Activated CD4-positive, alpha-beta T cell treated with anti-CD3 and anti-CD28 coated beads, Interleukin-2, amount 50 U/mL, for 48 hours (primary cell): ENCODE data around the gene ST8SIA1.
A peak's percentile ranks its signal among the peaks of the same experiment; 100 is the strongest.

Experiments
- DNase-seq, 2 experiments: peaks; one replicate each; pipeline ENCODE4 v3.0.0-alpha.2; 2020

Gene ST8SIA1

GRCh38 chr12:22325218-22325617 lies 9.3 kb downstream of the ST8SIA1 start:
- no peak for DNase-seq

DNA sequence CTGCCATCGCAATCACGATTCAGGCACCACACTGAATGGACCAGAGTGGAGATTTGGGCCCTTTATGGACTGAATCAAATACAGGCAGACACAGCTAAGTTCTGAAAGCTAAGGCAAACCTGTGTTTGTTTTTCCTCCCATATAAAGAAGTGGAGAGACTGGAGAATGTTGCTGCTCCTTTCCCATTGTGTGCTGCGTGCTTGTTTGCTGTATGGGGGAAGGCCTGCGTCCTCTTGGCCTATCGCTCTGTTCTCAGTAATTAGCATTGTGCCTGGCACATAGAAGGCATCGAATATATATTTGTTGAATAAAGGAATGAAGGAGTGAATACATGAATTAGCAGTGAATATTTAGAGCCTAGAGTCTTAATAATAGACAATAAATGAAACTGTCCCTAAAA lies 12.4 kb downstream of the ST8SIA1 start:
- DNase-seq = no peak

DNA sequence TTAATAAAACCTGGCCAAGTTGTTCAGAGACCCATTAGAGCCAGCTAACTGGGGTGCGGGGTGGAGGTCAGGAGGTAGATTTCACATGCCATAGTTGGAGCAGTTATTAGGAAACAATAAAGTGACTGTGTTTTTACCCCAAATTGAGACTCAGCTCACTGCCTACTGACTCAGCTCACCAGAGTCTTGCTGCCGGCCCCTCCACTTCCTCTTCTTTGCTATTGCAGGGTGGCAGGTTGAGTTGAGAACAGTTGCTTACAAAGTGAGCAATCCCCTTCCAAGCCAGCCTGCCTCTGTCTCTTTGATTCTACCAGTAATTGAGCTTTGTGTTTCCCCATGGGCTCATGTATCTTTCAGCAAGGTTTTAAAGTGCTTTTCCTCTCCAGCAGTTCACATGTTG lies 12.9 kb downstream of the ST8SIA1 start:
- peak; percentile 24 to 27 for DNase-seq

- no peak for DNase-seq
These were observed 13.4 kb downstream of the ST8SIA1 start for GRCh38 chr12:22321018-22321605.

GRCh38 chr12:22318108-22318737 lies 16.3 kb downstream of the ST8SIA1 start:
- DNase-seq = no peak

GRCh38 chr12:22313963-22314330 lies 20.6 kb downstream of the ST8SIA1 start:
- DNase-seq = no peak

- DNase-seq = no peak
These were observed 21.1 kb downstream of the ST8SIA1 start for GRCh38 chr12:22313286-22313962.

DNA sequence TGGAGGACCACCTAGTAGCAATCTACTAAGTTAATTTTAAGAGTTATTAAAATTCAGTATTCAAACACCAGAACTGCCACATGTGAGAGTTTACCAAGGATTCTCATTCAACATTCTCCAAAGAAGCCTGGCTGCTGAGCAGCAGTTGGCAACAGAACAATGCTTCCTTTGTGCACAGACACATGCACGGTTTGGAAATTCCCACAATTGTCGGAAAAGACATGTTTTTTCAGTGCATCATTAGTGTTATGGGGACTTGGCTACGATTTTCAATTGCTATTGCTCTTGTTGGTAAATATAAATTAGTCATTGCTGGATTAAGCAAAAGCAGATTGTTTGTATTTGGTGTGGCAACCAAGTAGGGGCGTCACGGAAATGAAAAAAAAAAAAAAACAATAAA lies 22.2 kb downstream of the ST8SIA1 start:
- no peak for DNase-seq

DNA sequence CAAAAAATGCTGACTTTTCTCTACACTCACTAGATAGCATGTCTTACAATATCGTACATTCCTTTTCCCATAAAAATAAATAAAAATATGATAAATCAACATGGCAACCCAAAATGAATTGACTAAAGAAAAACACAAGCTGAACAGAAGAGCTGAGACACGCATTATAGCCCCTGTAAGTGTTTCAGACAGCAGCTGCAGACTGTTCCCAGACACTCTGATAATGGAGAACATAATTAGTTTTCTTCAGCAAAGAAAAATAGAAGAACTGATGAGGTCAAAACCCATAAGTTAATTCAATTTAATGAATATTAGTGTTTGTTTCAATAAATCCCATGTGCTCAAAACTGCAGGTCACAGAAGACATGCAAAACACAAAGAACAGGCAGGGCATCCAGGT lies 23.8 kb downstream of the ST8SIA1 start:
- DNase-seq = no peak

- no peak for DNase-seq
These were observed 24.2 kb downstream of the ST8SIA1 start for GRCh38 chr12:22310275-22310674.

- no peak for DNase-seq
These were observed 26.7 kb downstream of the ST8SIA1 start for GRCh38 chr12:22307811-22308210.

- no peak for DNase-seq
These were observed 28.2 kb downstream of the ST8SIA1 start for GRCh38 chr12:22306311-22306710.

- no peak for DNase-seq
These were observed 30.2 kb downstream of the ST8SIA1 start for GRCh38 chr12:22304341-22304740.

DNA sequence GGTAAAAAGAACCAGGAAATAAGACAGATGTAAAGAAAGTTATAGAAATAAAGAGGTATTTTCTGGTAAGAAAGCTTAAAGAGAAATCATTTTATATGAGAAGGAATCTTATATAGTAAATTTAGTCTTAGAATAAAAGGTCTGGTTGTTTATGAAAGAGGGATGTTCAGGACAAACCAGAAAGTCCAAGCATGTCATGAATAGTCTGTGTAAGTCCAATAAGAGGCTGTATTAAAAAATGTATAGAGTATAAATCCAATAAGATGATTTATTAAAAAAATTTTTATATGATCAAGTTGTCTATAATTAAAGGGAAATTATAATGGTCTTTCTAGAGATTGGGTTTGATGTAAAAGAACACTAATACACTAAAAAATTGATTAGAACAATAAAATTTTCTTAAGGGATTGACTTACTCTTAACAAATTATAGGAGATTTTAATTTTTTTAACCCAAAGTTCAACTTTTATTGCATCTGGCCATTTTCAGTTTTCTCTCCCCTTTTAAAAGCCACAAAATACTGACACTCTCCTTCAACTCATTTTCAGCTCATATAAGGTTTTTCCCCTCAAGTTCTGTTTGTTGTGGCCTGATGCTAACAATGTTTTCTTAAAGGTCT lies 35.1 kb downstream of the ST8SIA1 start:
- no peak for DNase-seq

DNA sequence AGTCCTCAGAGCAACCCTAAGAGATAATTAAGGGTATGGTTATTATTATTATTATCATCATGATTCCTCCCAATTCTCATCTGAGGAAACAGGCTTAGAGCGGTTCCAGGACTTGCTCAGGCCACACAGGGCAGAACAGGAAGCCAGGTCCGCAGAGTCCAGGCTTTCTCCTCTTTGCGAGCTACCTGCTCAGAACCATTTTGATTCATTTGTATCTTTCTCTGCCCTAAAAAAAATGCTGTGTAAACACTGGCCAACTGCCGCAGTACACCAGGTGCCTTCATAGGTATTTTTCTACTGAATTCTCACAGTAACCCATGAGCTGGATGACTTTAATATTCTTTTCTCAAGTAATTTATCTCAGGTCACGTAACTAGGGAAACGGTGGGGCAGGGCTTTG lies 45.3 kb downstream of the ST8SIA1 start:
- DNase-seq = no peak

DNA sequence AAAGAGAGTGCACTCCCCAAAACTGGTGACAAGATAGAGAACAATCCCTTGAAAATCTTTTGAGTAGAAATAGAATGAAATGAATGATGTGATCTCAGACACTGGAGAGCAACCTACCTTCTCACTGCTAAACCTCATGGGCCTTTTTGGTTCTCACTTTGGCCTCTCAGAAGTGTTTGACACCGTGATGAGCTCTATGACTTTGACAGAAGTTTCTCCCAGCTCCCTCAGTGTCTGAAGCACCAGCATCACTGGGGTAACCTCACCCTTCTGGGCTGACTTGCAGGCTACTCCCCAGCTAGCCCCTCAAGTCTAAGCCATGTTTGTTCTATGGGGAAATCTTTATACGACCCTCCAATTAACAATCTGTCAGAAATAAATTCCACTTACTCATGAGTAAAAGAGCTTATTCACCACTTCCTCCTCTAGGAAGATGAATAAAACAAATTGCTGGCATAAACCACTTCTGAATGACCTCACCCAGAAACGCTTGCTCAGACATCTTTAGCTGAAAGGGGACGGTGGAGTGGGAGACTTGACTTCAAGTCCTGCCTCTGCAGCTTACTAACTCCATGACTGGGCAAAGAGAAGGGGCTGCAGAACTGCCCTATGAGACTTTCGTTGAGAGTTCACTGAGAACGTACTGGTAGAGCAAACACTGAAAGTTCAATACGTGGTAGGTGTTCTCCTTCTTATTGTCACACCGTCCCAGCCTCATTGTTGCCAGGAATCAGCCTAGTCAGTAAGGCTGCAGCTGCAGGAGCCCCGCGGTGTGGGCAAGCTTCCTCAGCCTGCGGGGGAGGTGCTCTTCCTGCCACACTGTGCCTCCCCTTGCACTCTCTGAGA lies 46.5 kb downstream of the ST8SIA1 start:
- DNase-seq = peak; percentile 33 to 56

DNA sequence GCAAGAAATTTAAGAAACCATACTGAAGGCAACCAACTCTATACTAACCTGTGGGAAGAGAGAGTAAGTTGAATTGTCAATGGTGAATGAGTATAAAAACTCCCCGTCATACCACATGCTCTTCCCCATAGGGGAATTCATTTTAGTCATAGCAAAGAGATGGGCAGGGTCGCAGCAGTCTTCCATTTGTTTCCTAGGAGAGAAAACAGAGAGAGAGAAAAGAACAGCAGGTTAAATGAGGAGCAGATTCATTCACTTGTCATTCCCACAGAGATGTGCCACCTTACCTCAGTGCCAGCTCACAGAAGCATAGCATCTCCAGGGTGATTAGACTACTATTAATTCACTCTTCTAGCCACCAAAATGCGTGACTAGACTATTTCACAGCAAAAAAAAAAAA lies 47.4 kb downstream of the ST8SIA1 start:
- DNase-seq = no peak

- no peak for DNase-seq
These were observed 47.9 kb downstream of the ST8SIA1 start for GRCh38 chr12:22286569-22286968.

DNA sequence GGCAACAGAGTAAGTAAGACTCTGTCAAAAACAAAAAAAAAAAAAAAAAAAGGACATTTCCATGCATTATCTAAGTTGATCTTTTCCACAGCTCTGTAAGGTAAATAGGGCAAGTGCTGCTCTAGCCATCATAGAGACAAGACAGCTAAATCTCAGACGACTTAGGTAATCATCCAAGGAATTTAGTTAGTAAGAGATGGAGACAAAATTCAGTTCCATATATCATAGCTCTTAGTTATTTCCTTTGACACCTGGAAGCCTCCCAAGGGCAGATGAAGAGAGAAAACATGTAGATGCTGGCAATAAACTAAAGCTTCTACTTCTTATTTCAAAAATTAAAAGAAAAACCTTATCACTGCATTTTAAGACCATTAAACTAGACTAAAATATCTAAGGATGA lies 48.7 kb downstream of the ST8SIA1 start:
- no peak for DNase-seq

- DNase-seq = no peak
These were observed 49.6 kb downstream of the ST8SIA1 start for GRCh38 chr12:22284871-22285270.

- DNase-seq = no peak
These were observed 51.0 kb downstream of the ST8SIA1 start for GRCh38 chr12:22283508-22283907.

DNA sequence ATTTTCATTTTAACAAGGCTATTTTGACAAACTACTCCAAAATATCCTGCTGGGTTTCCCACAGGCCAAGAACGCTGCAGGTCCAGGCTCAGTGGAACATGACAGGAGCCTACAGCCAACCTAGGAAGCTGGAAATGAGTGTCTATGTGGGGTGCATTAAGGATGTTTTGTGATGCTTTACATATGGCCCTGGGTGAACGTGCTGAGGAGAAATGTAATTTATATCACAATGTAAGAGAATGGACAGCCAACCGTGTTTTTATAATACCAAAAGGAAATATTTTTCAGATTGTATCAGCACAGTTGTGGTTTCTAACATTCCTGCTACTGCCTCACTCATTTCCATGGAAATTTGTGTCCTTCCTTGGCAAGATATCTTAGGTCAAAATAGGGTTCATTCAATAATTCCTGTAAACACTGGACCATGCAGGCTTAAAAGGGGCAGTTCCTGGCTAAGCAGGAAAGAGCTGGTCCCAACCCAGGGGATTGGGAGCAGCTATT lies 51.5 kb downstream of the ST8SIA1 start:
- DNase-seq = no peak

- no peak for DNase-seq
These were observed 52.2 kb downstream of the ST8SIA1 start for GRCh38 chr12:22282283-22282682.
